Lower leg skin (tissue), 3 donors: ENCODE measurements around the gene NEO1.

ENCODE experiments used
- CTCF ChIP-seq, 3 donors: fragments of 450-650 bp; IDR thresholded peaks; one replicate each; pipeline ENCODE4 v1.5.1; 2016; ENCODE audit warnings: antibody characterized with exemption in 3 of 3, mild to moderate bottlenecking in 3 of 3, moderate library complexity in 2 of 3
- POLR2A ChIP-seq, 2 donors: fragments of 450-650 bp; IDR thresholded peaks; one replicate each; pipeline ENCODE4 v1.6.1; 2016 to 2017; ENCODE audit warnings: antibody characterized with exemption in 2 of 2, mild to moderate bottlenecking in 1 of 2, moderate library complexity in 1 of 2

GRCh38 chr15:73130830-73131229, 78.6 kb downstream of the NEO1 start:
- TF ChIP-seq CTCF (IDR thresholded peaks at IDR 0.05) (no peak), POLR2A (IDR thresholded peaks at IDR 0.05) (no peak)
